A549 (cell line): ENCODE results near the gene ROR2.

Source experiments
- EP300 ChIP-seq, 2 experiments: fragments of >200 bp; sonication (Bioruptor Twin); formaldehyde crosslinking; IDR thresholded peaks; 2 replicates in 1 of 2; 3 replicates in 1 of 2; pipeline ENCODE4 v1.6.1; 2016 to 2017
- KDM5A ChIP-seq: fragments of 200-600 bp; sonication (generic); IDR thresholded peaks from 2 replicates; pipeline ENCODE4 v1.6.1; 2016; ENCODE audit warnings: antibody characterized with exemption, mild to moderate bottlenecking
- NFE2L2 ChIP-seq: fragments of 150-350 bp; conservative IDR thresholded peaks from 2 replicates; pipeline ENCODE4 v1.6.1; 2014; ENCODE audit warnings: low read length
- PHF8 ChIP-seq: fragments of 200-600 bp; sonication (generic); IDR thresholded peaks from 2 replicates; pipeline ENCODE4 v1.6.1; 2016; ENCODE audit warnings: low read depth, mild to moderate bottlenecking, antibody characterized with exemption, moderate library complexity, borderline replicate concordance
- POLR2A ChIP-seq: IDR thresholded peaks from 2 replicates; pipeline ENCODE4 v1.6.1; 2012; ENCODE audit warnings: mild to moderate bottlenecking, low read length
- RAD21 ChIP-seq, 2 experiments: fragments of >200 bp in 1 of 2; sonication (Bioruptor Twin) in 1 of 2; formaldehyde crosslinking in 1 of 2; IDR thresholded peaks in 1 of 2; conservative IDR thresholded peaks in 1 of 2; 2 replicates in 1 of 2; 3 replicates in 1 of 2; pipeline ENCODE4 v1.6.1; 2012 to 2018; ENCODE audit warnings: inconsistent platforms in 1 of 2
- TF ChIP-seq, protein P1 (sequence below): IDR thresholded peaks from 2 replicates; pipeline ENCODE4 v1.6.1; 2012
- TF ChIP-seq, protein P2 (sequence below): fragments of >200 bp; sonication (Bioruptor Twin); formaldehyde crosslinking; IDR thresholded peaks from 3 replicates; pipeline ENCODE4 v1.5.1; 2016
- TF ChIP-seq, protein P3 (sequence below): fragments of 200-600 bp; sonication (generic); IDR thresholded peaks from 2 replicates; pipeline ENCODE4 v1.6.1; 2016; ENCODE audit warnings: antibody characterized with exemption, mild to moderate bottlenecking, moderate library complexity

DNA sequence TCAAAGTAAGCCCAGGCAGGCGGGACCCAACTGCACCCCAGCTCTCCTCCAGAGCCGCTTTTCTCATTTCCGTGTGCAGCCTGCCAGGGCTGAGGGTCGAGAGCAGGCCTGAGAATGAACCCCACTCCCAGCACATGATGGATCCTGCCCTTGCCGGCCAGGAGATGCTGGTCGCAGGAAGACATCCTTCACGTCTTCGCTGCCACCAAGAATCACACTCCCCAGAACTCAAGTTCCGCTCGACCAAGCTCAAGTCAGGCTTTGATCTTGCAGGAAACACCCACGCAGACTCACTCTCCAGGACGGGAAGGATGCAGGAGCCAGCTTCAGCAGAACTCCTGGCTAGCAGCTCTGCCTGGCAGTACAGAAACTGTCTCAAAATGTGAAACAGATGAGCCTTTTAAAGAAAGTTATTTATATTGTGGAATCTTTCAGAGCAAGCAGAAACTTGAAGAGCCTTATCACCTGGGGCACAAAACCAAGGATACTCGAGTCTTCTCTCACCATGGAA, 102.4 kb downstream of the ROR2 start:
- TF ChIP-seq, protein P1, sequence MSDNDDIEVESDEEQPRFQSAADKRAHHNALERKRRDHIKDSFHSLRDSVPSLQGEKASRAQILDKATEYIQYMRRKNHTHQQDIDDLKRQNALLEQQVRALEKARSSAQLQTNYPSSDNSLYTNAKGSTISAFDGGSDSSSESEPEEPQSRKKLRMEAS: no peak
- TF ChIP-seq, protein P2, sequence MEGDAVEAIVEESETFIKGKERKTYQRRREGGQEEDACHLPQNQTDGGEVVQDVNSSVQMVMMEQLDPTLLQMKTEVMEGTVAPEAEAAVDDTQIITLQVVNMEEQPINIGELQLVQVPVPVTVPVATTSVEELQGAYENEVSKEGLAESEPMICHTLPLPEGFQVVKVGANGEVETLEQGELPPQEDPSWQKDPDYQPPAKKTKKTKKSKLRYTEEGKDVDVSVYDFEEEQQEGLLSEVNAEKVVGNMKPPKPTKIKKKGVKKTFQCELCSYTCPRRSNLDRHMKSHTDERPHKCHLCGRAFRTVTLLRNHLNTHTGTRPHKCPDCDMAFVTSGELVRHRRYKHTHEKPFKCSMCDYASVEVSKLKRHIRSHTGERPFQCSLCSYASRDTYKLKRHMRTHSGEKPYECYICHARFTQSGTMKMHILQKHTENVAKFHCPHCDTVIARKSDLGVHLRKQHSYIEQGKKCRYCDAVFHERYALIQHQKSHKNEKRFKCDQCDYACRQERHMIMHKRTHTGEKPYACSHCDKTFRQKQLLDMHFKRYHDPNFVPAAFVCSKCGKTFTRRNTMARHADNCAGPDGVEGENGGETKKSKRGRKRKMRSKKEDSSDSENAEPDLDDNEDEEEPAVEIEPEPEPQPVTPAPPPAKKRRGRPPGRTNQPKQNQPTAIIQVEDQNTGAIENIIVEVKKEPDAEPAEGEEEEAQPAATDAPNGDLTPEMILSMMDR: no peak
- no peak for TF ChIP-seq NFE2L2
- TF ChIP-seq PHF8: no peak
- TF ChIP-seq EP300 (IDR thresholded peaks at IDR 0.05): no peak
- TF ChIP-seq RAD21 (conservative IDR thresholded peaks at IDR 0.05 in 1 of 2, IDR thresholded peaks at IDR 0.05 in 1 of 2): no peak
- TF ChIP-seq, protein P3, sequence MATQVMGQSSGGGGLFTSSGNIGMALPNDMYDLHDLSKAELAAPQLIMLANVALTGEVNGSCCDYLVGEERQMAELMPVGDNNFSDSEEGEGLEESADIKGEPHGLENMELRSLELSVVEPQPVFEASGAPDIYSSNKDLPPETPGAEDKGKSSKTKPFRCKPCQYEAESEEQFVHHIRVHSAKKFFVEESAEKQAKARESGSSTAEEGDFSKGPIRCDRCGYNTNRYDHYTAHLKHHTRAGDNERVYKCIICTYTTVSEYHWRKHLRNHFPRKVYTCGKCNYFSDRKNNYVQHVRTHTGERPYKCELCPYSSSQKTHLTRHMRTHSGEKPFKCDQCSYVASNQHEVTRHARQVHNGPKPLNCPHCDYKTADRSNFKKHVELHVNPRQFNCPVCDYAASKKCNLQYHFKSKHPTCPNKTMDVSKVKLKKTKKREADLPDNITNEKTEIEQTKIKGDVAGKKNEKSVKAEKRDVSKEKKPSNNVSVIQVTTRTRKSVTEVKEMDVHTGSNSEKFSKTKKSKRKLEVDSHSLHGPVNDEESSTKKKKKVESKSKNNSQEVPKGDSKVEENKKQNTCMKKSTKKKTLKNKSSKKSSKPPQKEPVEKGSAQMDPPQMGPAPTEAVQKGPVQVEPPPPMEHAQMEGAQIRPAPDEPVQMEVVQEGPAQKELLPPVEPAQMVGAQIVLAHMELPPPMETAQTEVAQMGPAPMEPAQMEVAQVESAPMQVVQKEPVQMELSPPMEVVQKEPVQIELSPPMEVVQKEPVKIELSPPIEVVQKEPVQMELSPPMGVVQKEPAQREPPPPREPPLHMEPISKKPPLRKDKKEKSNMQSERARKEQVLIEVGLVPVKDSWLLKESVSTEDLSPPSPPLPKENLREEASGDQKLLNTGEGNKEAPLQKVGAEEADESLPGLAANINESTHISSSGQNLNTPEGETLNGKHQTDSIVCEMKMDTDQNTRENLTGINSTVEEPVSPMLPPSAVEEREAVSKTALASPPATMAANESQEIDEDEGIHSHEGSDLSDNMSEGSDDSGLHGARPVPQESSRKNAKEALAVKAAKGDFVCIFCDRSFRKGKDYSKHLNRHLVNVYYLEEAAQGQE: no peak
- no peak for TF ChIP-seq KDM5A
- TF ChIP-seq POLR2A: no peak
